HG02885 (cell line): ENCODE results near the gene TAS2R4.
"Not testable (repeated sequence)": the region's sequence is repeated elsewhere in the genome, so short reads cannot be mapped to it uniquely, and the experiment has no call there.

Experiments used
- ATAC-seq: cut with Tn5 transposase; IDR thresholded peaks from one replicate; pipeline ENCODE4 v1.9.1; 2021; ENCODE audit warnings: mild to moderate bottlenecking; ENCODE audit not compliant: unreplicated experiment, poor library complexity

Gene TAS2R4

GRCh38 chr7:141776374-141776773, at the start of gene TAS2R4:
TAS2R4 (plus strand) TSS chr7:141776674; CDS start chr7:141778489, 1,815 bp downstream.
- no peak for ATAC-seq

- no peak for ATAC-seq
These were observed 47.5 kb upstream of the TAS2R4 start for GRCh38 chr7:141729020-141729419.

- no peak for ATAC-seq
These were observed 44.9 kb upstream of the TAS2R4 start for GRCh38 chr7:141731476-141732149.

- no peak for ATAC-seq
These were observed 39.2 kb upstream of the TAS2R4 start for GRCh38 chr7:141737118-141737835.

GRCh38 chr7:141737836-141738591, 38.5 kb upstream of the TAS2R4 start, which contains the start of gene SSBP1:
SSBP1 (plus strand) TSS chr7:141738358; CDS start chr7:141739167, 809 bp downstream.
- ATAC-seq, result peak; percentile 87

GRCh38 chr7:141738592-141739013, 37.9 kb upstream of the TAS2R4 start:
- no peak for ATAC-seq

- no peak for ATAC-seq
These were observed 37.2 kb upstream of the TAS2R4 start for GRCh38 chr7:141739250-141739649.

GRCh38 chr7:141742229-141742628, 34.2 kb upstream of the TAS2R4 start:
- ATAC-seq, result no peak

GRCh38 chr7:141744131-141744530, 32.3 kb upstream of the TAS2R4 start:
- ATAC-seq, result no peak

GRCh38 chr7:141748396-141748795, 28.1 kb upstream of the TAS2R4 start:
- no peak for ATAC-seq

- not testable (repeated sequence) for ATAC-seq
These were observed 24.6 kb upstream of the TAS2R4 start for GRCh38 chr7:141751904-141752303.

- no peak for ATAC-seq
These were observed 23.8 kb upstream of the TAS2R4 start for GRCh38 chr7:141752634-141753033.

- ATAC-seq, result no peak
These were observed 21.5 kb upstream of the TAS2R4 start for GRCh38 chr7:141754939-141755338.

- no peak for ATAC-seq
These were observed 12.7 kb upstream of the TAS2R4 start, which contains the start of gene TAS2R3 for GRCh38 chr7:141763797-141764196. TAS2R3 (plus strand) TSS chr7:141764097; CDS start chr7:141764159, 62 bp downstream.

GRCh38 chr7:141770083-141770583, 6.3 kb upstream of the TAS2R4 start:
- not testable (repeated sequence) for ATAC-seq

- peak; percentile 87 for ATAC-seq
These were observed 9.5 kb downstream of the TAS2R4 start for GRCh38 chr7:141785706-141786552.

- ATAC-seq, result no peak
These were observed 11.8 kb downstream of the TAS2R4 start for GRCh38 chr7:141788296-141788695.

GRCh38 chr7:141789917-141790316, 13.4 kb downstream of the TAS2R4 start, which contains the start of gene TAS2R5:
TAS2R5 (plus strand) TSS chr7:141790217; CDS start chr7:141790362, 145 bp downstream.
- ATAC-seq, result no peak

GRCh38 chr7:141792526-141792925, 16.1 kb downstream of the TAS2R4 start:
- ATAC-seq, result no peak

- ATAC-seq, result no peak
These were observed 43.6 kb downstream of the TAS2R4 start for GRCh38 chr7:141820067-141820466.
